ENCODE data around the gene XYLB.

XYLB gene

GRCh38 chr3:38365469-38366062, 19.0 kb downstream of the XYLB start:
- TF ChIP-seq FOXP2 (optimal IDR thresholded peaks at IDR 0.05; ENCODE audit: borderline replicate concordance, extremely low read depth, extremely low read length, insufficient read depth) (no peak), REST (IDR thresholded peaks at IDR 0.05; ENCODE audit: insufficient read depth in 1 of 2, low read depth in 2 of 2, low read length in 2 of 2) (no peak), POLR2AphosphoS5 (IDR thresholded peaks at IDR 0.05; ENCODE audit: low read depth, low read length) (no peak), SIN3A (IDR thresholded peaks at IDR 0.05; ENCODE audit: borderline replicate concordance, insufficient read depth, low read length) (no peak), TAF1 (IDR thresholded peaks at IDR 0.05; ENCODE audit: borderline replicate concordance, insufficient read depth, low read length) (no peak)

- TF ChIP-seq FOXP2 (optimal IDR thresholded peaks at IDR 0.05; ENCODE audit: borderline replicate concordance, extremely low read depth, extremely low read length, insufficient read depth), result no peak
- TF ChIP-seq REST (IDR thresholded peaks at IDR 0.05; ENCODE audit: insufficient read depth in 1 of 2, low read depth in 2 of 2, low read length in 2 of 2), result no peak
- no peak for TF ChIP-seq TAF1 (IDR thresholded peaks at IDR 0.05; ENCODE audit: borderline replicate concordance, insufficient read depth, low read length)
- no peak for TF ChIP-seq POLR2AphosphoS5 (IDR thresholded peaks at IDR 0.05; ENCODE audit: low read depth, low read length)
- TF ChIP-seq SIN3A (IDR thresholded peaks at IDR 0.05; ENCODE audit: borderline replicate concordance, insufficient read depth, low read length), result no peak
These were observed 19.5 kb downstream of the XYLB start for GRCh38 chr3:38366082-38366481.

GRCh38 chr3:38367779-38368178, 21.2 kb downstream of the XYLB start:
- no peak for TF ChIP-seq REST (IDR thresholded peaks at IDR 0.05; ENCODE audit: insufficient read depth in 1 of 2, low read depth in 2 of 2, low read length in 2 of 2)
- TF ChIP-seq POLR2AphosphoS5 (IDR thresholded peaks at IDR 0.05; ENCODE audit: low read depth, low read length), result no peak
- TF ChIP-seq SIN3A (IDR thresholded peaks at IDR 0.05; ENCODE audit: borderline replicate concordance, insufficient read depth, low read length), result no peak
- TF ChIP-seq FOXP2 (optimal IDR thresholded peaks at IDR 0.05; ENCODE audit: borderline replicate concordance, extremely low read depth, extremely low read length, insufficient read depth), result no peak
- TF ChIP-seq TAF1 (IDR thresholded peaks at IDR 0.05; ENCODE audit: borderline replicate concordance, insufficient read depth, low read length), result no peak

GRCh38 chr3:38368238-38368637, 21.7 kb downstream of the XYLB start:
- TF ChIP-seq TAF1 (IDR thresholded peaks at IDR 0.05; ENCODE audit: borderline replicate concordance, insufficient read depth, low read length), result no peak
- TF ChIP-seq POLR2AphosphoS5 (IDR thresholded peaks at IDR 0.05; ENCODE audit: low read depth, low read length), result no peak
- no peak for TF ChIP-seq SIN3A (IDR thresholded peaks at IDR 0.05; ENCODE audit: borderline replicate concordance, insufficient read depth, low read length)
- no peak for TF ChIP-seq FOXP2 (optimal IDR thresholded peaks at IDR 0.05; ENCODE audit: borderline replicate concordance, extremely low read depth, extremely low read length, insufficient read depth)
- no peak for TF ChIP-seq REST (IDR thresholded peaks at IDR 0.05; ENCODE audit: insufficient read depth in 1 of 2, low read depth in 2 of 2, low read length in 2 of 2)
